ENCODE results near the gene IPO7. TPM values are rescaled to one million over a fixed set of nuclear protein-coding genes. Genes with fewer than 3 reads are reported as not detected.

Gene IPO7
- total and polyA plus RNA-seq, 2 donors (not counting 3 experiments of a cell fraction or from before 2014, with no cell fraction given), result 32.9 to 170 TPM

- ChIA-PET CTCF (no interaction called here), POLR2A (no interaction called here)
- Histone ChIP-seq H3K4me2 (ENCODE audit: insufficient read depth, low read length) (no peak overlapping the region), H3K4me3 (replicated peaks in 1 of 3; ENCODE audit: insufficient read depth in 1 of 3, low read depth in 1 of 3, low read length in 3 of 3) (no peak overlapping the region), H3K9ac (replicated peaks; ENCODE audit: extremely low read depth, insufficient read depth, low read length) (no peak overlapping the region), H3K27me3 (ENCODE audit: control insufficient read depth in 2 of 2, insufficient read depth in 2 of 2, low read length in 2 of 2) (no peaks in the 10 kb centered on the region), H2AFZ (ENCODE audit: low read depth, low read length) (no peak overlapping the region), H3K9me1 (replicated peaks; ENCODE audit: control insufficient read depth, extremely low read depth, insufficient read depth, low read length) (no peaks in the 10 kb centered on the region), H3K79me2 (ENCODE audit: control insufficient read depth, insufficient read depth, low read length) (peaks cover 99% of the 10 kb centered on the region), H3K27ac (ENCODE audit: insufficient read depth, low read depth, low read length) (no peak overlapping the region), H3K9me3 (replicated peaks; ENCODE audit: control insufficient read depth, insufficient read depth, low read length) (no peaks in the 10 kb centered on the region), H3K4me1 (ENCODE audit: control insufficient read depth, extremely low read depth, insufficient read depth, low read length) (no peaks in the 10 kb centered on the region), H4K20me1 (replicated peaks; ENCODE audit: control insufficient read depth, extremely low read depth, insufficient read depth, low read length) (peaks cover 8% of the 10 kb centered on the region), H3K36me3 (ENCODE audit: control insufficient read depth in 2 of 2, extremely low read depth in 1 of 2, insufficient read depth in 2 of 2, low read length in 2 of 2) (no peaks in the 10 kb centered on the region)
- intact Hi-C loops (cut with micrococcal nuclease), result no loop called here
- FAIRE-seq (no peak), DNase-seq (ENCODE audit: low read depth, low spot score) (no peak)
- TF ChIP-seq GATA2 (IDR thresholded peaks at IDR 0.05; ENCODE audit: insufficient read depth, insufficient read length, low read depth, low read length) (no peak), EZH2 (IDR thresholded peaks at IDR 0.05; ENCODE audit: borderline replicate concordance, low read depth, low read length, severe bottlenecking) (no peak), MYC (IDR thresholded peaks at IDR 0.05; ENCODE audit: low read depth, low read length) (no peak)
- dilution Hi-C loops (cut with MboI; ENCODE audit: extremely low pct_ligation_motif_present, low sequenced_read_pairs), result no loop called here
- no TSS peak for BruUV-seq (replicated peaks)
These were observed 12.3 kb downstream of the IPO7 start for GRCh38 chr11:9396752-9397151.

- Histone ChIP-seq H3K9me1 (replicated peaks; ENCODE audit: control insufficient read depth, extremely low read depth, insufficient read depth, low read length) (no peaks in the 10 kb centered on the region), H3K4me1 (ENCODE audit: control insufficient read depth, extremely low read depth, insufficient read depth, low read length) (no peaks in the 10 kb centered on the region), H3K27me3 (ENCODE audit: control insufficient read depth in 2 of 2, insufficient read depth in 2 of 2, low read length in 2 of 2) (no peaks in the 10 kb centered on the region), H3K4me3 (replicated peaks in 1 of 3; ENCODE audit: insufficient read depth in 1 of 3, low read depth in 1 of 3, low read length in 3 of 3) (no peak overlapping the region), H3K9me3 (replicated peaks; ENCODE audit: control insufficient read depth, insufficient read depth, low read length) (no peaks in the 10 kb centered on the region), H2AFZ (ENCODE audit: low read depth, low read length) (no peak overlapping the region), H3K27ac (ENCODE audit: insufficient read depth, low read depth, low read length) (no peak overlapping the region), H3K9ac (replicated peaks; ENCODE audit: extremely low read depth, insufficient read depth, low read length) (no peak overlapping the region), H3K36me3 (ENCODE audit: control insufficient read depth in 2 of 2, extremely low read depth in 1 of 2, insufficient read depth in 2 of 2, low read length in 2 of 2) (no peaks in the 10 kb centered on the region), H3K4me2 (ENCODE audit: insufficient read depth, low read length) (no peak overlapping the region), H4K20me1 (replicated peaks; ENCODE audit: control insufficient read depth, extremely low read depth, insufficient read depth, low read length) (peaks cover 9% of the 10 kb centered on the region), H3K79me2 (ENCODE audit: control insufficient read depth, insufficient read depth, low read length) (peaks cover 97% of the 10 kb centered on the region)
- CTCF ChIA-PET, result interaction anchor here (1.1 to 1.3 kb wide), 2 partner anchors 13 to 233 kb away, joined by 6 to 10 read pairs; partner anchors contain the start of gene IPO7
- TF ChIP-seq FOS (IDR thresholded peaks at IDR 0.05; ENCODE audit: borderline replicate concordance, insufficient read depth, low read length) (no peak), EZH2 (IDR thresholded peaks at IDR 0.05; ENCODE audit: borderline replicate concordance, low read depth, low read length, severe bottlenecking) (no peak), POLR2A (IDR thresholded peaks at IDR 0.05; ENCODE audit: low read depth, low read length) (no peak), JUN (IDR thresholded peaks at IDR 0.05; ENCODE audit: borderline replicate concordance, insufficient read depth, insufficient read length, low read depth) (no peak), MYC (IDR thresholded peaks at IDR 0.05; ENCODE audit: low read depth, low read length) (no peak), GATA2 (IDR thresholded peaks at IDR 0.05; ENCODE audit: insufficient read depth, insufficient read length, low read depth, low read length) (no peak), CTCF (IDR thresholded peaks at IDR 0.05; ENCODE audit: extremely low read depth in 1 of 2, insufficient read depth in 1 of 2, low read depth in 1 of 2, low read length in 2 of 2) (no peak), POLR2AphosphoS5 (IDR thresholded peaks at IDR 0.05; ENCODE audit: insufficient read depth, low read depth, low read length) (no peak), MAX (IDR thresholded peaks at IDR 0.05; ENCODE audit: insufficient read depth, insufficient read length) (no peak)
- BruUV-seq (replicated peaks), result no TSS peak
- intact Hi-C loops (cut with micrococcal nuclease) (no loop called here), dilution Hi-C loops (cut with MboI; ENCODE audit: extremely low pct_ligation_motif_present, low sequenced_read_pairs) (no loop called here)
- POLR2A ChIA-PET, result interaction anchor here (0.7 kb wide), 1 partner anchor 187 kb away, joined by 6 read pairs; no protein-coding TSS in a partner anchor
- no peak for DNase-seq (ENCODE audit: low read depth, low spot score)
- FAIRE-seq, result no peak
These were observed 13.6 kb downstream of the IPO7 start for GRCh38 chr11:9397746-9398680.
